NCI-H2107 (cell line): ENCODE results near the gene PTPRN2.

Experiments
- DNase-seq: peaks from one replicate; lab custom pipeline; 2025; lab: John Stamatoyannopoulos, UW

Gene PTPRN2

DNA sequence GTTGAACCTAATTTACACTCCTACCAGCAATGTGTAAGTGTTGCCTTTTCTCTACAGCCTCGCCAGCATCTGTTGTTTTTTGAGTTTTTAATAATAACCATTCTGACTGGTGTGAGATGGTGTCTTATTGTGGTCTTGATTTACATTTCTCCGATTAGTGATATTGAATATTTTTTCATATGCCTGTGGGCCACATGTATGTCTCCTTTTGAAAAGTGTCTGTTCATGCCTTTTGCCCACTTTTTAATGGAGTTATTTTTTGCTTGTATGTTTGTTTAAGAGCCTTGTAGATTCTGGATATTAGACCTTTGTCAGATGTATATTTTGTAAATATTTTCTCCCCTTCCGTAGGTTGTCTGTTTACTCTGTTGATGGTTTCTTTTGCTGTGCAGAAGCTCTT, 1055.6 kb downstream of the PTPRN2 start:
- DNase-seq, result no peak

DNA sequence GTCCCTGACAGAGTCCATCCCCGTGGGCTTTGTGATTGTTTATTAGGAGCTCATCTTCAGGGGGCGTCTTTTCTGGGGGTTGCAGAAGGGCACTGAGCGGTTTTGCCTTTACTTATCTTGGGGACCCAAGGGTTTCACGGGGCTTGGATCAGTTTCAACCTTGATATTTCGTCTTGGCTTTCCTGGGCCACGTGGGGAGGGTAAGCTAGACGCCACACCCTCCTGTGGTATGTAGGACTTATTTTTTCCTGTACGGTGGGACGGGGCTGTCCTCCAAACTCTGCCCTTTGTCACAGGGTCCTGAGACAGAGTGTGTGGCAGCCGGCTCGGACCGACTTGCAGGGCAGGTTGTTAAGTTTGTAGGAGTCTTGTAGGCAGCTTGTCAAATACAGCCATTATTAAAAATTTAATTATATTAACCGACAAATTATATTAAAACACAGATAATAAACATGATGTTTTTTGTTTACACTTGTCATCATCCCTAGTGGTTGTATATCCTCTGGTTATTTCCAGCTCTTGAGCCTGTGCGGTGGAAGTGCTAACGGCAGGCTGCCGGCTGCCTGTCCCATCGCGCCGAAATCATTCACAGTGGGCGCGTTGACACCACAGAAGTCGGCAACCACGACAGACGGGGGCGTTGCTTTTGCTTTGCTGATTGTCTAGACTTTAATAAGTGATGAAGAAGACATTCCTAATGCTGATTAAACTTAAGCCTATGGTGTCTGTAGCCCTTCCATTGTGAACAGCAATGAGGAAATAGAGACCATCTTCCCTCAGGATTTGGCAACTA, 1057.7 kb downstream of the PTPRN2 start:
- DNase-seq, result no peak

DNA sequence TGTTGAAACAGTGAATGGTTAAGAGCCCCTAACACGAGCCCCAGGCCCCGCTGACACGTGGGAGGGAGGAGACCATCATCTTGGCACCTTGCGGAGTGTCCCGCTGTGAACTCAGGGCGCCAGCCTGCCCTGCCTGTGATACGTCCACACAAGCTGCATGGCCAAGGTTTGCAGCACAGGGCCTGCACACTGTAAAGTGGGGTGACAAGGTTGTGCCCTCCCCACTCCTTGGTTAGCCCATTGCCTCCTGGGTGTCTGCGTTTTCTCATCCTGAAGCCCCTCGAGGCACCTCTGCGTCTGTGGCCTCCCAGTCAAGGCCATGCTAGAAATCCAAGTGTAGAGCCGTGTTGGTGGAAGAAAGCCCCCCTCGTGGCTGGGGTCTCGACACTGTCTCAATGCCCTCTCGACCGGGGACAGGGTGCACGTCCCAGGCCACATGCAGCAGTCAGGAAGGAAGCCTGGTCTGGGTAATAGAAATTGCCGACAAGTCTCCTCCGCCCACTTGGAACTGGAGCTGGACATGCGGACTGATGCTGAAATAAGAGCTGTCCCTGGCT, 1058.8 kb downstream of the PTPRN2 start:
- no peak for DNase-seq

DNA sequence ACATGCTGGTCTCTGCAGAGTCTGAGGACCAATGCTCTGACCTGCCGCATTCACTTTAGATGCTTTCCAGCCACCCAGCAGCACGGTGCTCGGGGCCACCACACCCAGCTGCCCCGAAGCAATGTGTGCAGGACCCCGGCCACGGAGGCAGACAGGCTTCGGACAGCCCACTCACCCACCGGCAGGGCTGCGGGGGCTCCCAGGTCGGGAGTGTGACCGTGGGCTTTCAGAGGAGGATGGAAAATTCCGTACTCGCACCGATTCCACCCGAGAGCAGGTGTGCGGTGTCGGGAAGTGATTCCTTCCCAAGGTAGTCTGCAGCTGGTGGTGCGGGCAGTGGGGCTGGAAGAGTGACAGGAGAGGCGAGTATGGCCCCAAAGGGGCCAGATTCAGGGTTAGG, 1059.9 kb downstream of the PTPRN2 start:
- no peak for DNase-seq

DNA sequence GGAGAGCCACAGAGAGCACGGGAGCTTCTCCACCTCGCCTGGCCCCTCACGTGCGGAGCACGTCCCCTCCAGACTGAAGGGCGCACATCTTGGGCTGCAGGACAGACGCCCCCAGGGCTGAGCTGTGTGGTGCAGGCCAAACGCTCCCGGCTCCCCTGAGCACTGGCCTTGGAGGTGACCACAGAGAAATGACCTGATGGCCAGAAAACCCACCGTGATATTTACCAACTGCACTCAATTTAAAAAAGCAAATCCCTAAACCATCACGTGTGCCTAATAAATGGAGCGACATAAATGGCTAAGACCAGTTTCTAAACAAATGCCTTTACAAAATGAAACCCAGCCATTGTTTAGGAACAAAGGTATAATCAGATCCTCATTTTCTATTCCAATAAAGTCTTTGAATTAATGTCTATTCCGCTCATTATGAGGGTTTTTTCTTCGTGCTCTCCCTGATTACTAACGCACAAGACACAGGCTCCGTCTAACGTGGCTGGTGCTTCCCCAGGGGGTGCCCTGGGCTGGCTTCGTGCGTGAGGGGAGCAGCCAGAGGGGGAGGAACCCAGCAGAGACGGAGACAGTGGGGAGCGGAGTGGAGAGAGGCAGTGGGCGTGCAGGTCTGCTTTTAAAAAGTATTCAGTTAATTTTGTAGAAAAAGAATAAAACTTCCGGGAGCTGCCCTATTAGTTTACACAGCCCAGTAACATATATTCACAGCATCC, 1060.5 kb downstream of the PTPRN2 start:
- DNase-seq, result no peak

DNA sequence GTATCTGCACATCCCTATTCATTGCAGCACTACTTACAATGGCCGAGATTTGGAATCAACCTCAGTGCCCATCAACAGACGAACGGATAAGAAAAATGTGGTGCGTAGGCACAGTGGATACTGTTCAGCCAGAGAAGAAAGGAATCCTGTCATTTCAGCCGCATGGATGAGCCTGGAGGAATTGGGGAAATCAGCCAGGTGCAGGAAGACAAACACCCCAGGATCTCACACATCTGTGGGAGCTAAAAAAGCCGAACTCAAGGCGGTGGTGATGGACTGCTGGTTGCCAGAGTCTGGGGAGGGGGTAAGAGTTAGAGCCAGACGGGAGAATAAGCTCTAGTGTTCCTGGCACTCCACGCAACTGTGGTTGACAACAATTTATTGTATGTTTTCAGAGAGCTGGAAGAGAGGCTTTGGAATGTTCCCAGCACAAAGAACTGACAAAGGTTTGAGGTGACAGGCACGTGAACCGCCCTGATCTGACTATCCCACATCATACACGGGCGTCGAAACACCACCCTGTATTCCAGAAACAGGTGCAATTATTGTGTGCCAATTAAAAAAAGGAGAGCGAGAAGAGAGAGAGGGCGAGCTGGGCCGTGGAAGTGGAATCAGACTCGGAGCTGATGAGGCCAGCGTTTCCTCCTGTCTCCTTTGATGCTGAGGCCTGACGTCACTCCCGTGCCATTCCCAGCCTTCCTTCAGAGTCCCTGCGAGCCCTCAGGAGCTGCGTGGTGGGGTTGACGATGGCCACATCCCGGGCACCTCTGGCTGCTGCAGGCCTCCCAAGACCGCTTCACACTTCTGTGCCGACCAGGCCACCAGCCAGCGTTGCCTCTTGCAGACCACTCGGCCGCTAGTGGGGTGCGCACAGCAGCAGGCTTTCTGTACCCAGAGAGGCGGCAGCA, 1061.4 kb downstream of the PTPRN2 start:
- no peak for DNase-seq

DNA sequence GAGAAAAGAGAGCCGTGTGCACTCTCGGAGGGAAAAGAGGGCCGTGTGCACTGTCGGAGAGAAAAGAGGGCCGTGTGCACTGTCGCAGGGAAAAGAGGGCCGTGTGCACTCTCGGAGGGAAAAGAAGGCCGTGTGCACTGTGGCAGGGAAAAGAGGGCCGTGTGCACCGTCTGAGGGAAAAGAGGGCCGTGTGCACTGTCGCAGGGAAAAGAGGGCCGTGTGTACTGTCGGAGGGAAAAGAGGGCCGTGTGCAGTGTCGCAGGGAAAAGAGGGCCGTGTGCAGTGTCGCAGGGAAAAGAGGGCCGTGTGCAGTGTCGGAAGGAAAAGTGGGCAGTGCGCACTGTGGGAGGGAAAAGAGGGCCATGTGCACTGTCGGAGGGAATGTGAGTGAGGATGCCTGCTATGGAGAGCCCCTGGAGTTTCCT, 1062.1 kb downstream of the PTPRN2 start:
- DNase-seq, result no peak

DNA sequence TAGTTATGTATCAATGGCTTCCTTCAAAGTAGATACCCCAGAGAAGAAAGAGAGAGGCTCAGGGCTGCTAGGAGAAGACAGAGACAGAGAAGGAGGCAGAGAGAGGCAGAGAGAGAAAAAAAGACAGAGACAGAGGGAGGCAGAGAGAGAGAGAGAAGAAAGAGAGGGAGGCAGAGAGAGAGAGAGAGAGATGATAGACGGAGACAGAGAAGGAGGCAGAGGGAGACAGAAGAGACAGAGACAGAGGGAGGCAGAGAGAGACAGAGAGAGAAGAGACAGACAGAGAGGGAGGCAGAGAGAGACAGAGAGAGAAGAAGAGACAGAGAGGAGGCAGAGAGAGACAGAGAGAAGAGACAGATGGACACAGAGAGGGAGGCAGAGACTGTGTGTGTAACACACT, 1062.9 kb downstream of the PTPRN2 start:
- no peak for DNase-seq

DNA sequence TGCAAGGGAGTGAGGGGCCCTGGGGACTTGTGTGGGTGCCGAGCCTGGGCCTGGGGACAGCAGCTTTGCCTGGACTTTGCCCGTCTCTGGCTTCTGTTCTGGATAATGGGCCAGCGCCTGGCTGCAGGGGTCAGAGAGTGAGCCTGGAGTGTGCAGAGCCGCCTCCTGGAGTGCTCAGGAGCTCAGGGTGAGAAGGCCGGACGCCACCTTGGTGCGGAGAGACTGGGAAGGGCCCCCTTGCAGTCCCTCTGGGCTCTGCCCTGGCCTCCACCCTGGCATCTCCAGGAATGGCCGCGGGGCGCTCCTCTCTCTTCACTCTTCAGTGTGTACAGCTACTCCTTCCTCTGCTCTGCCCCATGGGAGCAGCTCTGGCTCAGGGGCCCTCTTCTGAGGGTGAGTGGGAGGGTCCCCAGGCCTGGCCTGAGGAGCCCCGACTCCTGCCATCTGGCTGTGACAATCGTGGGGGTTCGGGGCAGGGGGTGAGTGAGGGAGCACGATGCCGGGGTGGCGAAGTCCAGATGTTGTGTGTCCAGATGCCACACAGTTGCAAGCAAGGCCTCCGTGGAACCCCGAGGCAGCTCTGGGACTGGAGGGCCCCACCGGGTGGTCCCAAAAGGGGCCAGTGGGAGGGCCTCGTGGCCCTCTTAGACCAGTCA, 1063.7 kb downstream of the PTPRN2 start:
- no peak for DNase-seq

DNA sequence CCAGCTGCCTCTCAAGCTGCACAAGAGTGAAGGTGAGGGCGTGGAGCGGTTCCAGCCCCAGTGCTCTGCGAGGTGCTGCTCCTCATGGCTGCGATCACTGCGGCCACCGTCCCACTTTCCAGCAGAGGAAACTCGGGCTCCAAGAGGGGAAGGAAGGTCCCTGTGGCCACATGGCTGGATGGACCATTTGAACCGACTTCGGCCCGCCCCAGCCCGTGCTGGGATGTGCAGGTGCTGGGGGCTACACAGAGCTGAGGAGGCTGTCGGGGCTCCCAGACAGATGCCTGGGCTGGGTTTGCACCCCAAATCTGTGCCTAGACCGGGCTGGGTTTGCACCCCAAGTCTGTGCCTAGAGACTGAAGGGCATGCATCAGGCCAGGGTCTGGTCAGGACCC, 1064.3 kb downstream of the PTPRN2 start:
- no peak for DNase-seq

DNA sequence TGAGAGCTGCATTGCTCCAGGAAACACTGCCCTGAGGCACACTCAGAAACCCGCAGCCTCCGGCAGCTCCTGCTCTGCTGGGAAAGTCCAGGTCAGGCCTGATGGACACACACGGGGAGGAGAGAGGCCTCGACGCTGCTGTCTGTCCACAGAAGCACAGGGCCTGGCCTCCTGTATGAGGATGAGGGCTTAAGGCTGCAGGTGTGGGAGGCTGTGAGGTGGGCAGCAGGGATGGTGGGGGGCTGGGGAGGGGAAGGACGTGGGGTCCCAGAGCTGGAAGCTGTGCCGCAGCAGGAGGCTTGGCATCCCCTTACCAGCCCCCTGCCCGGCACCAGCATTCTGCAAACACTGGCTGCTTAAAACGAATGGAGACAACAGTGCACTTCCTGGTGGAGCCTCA, 1064.7 kb downstream of the PTPRN2 start:
- DNase-seq, result no peak

DNA sequence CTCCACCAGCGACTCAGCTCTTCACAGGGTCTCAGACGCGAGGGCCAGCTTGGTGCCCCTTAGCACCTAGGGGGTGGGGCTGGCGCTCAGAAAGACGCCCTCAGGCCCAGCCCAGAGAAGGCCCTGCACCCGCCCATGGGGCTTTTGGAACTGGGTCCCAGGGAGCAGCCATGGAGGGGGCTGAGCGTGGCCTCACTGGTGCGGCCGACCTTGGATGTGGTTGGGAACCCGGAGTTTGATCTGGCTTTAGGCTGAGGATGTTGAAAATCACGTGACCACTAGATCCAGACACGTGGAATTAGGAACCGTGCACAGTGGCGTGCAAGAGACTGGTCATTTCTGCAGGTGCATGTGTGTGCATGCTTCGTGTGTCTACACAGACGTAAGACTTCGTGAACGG, 1065.4 kb downstream of the PTPRN2 start:
- no peak for DNase-seq

DNA sequence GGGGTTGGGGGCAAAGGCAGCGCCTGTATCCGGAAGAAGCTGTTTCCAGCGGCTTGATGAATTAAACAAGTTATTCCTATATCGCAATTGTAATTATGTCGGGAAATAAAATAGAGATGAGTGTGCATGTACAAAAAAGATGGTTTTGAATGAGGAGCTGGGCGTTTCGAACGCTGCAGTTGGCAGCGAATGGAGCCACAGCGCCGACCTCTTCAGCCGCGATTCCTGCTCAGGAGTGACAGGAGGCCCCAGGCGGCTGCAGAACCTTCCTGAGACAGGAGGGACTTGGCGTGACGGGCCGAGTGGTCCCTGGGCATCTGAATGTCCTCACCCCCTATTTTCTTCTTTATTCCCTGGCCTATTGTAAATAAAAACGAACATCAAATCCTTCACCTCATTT, 1065.9 kb downstream of the PTPRN2 start:
- no peak for DNase-seq

DNA sequence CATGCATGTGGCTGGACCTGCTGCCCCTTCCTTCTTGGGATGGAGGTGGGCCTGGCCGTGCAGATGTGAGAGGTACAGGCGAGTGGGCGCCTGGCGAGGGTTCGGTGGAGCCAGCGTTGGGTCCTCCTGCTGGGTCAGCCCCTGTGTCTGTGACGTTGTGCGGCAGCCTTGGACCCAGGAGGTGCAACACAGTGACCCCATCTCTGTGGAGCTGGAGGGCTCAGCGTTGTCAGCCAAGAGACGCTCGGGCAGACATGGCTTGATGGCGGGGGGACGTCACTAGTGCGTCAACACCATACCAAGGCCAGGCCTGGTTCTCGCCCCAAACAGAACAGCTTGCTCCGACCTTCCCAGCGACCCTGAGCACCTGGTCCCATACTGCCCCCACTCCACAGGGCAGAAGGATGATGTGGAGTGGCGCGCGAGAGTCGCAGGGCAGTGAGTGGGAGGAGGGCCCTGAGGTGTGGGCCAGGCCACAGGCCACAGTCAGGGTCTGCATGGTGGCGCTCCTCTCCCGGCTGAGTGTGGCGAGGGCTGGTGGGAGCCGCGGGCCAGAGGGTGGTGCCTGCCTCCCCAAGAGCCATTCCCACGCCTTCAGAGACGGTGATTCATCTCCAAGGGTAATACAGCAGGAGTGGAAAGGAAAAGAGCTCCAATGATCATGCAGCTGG, 1066.4 kb downstream of the PTPRN2 start:
- DNase-seq, result no peak

DNA sequence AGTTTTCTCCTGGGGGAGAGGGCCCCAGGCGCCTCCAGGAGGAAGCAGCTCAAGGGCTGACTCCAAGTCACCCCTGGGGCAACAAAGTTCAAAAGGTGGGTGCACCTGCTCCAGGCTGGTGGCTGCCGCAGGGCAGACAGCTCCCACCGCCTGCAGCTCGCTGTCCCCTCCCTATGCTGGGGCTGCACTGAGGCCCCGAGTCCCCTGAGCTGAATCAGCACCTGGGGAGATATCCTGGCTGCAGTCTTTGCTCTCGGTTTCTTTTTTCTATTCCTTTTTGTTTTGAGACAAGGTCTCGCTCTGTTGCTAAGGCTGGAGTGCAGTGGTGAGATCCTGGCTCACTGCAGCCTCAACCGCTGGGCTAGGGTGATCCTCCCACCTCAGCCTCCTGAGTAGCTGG, 1067.4 kb downstream of the PTPRN2 start:
- no peak for DNase-seq

DNA sequence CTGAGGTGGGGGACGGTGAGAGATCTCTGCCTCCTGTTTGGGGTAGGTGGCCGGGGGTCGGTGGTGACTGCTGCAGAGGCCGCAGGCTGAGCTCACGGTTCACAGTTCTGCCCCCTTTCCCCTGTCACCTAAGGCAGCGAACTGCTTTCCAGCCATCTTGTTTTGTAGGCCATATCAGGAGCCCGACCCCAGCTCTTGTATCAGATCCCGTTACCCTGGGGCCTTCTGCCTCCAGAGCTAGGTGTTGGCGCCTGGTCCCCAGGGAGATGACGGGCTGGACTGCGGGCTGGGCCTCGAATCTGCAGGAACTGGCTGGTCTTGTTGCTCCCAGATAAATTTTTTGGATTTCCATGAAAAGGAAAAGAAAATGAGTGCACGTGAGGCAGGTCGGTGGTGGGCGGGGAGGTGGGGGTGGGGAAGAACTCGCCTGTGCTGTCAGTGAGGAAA, 1067.8 kb downstream of the PTPRN2 start:
- DNase-seq, result no peak

DNA sequence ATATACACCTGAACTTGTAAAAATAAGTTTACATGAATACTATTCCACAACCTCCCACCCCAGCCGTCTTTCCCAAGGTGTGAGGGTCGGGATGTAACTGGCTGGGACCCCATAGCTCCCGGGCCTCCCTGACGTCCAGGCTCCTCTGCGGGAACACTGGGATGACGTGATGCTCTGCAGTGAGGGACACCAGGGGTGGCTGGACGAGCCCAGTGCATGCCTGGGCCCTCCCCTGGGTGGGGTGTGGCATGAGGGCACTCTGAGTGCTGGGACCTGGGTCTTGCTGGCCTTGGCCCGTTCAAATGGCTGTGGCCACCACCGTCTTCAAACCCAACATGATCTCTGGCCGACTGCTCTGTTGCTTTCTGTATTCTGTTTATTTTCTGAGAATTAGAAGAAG, 1068.4 kb downstream of the PTPRN2 start:
- no peak for DNase-seq

DNA sequence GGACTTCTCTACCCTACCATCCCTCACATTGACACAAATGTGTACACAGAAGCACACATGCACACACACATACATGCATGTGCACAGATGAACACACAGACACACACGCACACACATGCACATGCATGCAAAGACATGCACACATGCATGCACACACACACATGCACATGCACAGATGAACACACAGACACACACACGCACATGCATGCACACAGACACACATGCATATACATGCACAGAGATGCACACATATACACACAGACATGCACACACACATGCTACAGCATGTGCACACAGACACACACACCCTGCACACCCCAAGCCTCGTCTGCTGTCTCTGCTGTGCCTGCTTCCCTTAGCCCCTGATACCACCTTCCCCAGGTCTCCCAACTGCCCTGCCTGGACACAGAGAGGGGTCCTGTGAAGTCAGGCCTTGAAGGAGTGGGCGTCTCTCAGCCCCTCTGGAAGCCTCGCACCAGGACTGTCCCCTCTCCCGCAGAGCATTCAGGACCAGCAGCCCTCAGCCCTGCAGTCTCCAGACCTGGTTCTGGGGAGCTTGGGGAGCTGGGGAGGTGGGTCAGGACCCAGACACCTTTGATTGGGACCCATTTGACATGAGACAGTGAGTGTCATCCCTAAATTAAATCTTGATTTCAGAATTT, 1069.0 kb downstream of the PTPRN2 start:
- DNase-seq, result no peak

DNA sequence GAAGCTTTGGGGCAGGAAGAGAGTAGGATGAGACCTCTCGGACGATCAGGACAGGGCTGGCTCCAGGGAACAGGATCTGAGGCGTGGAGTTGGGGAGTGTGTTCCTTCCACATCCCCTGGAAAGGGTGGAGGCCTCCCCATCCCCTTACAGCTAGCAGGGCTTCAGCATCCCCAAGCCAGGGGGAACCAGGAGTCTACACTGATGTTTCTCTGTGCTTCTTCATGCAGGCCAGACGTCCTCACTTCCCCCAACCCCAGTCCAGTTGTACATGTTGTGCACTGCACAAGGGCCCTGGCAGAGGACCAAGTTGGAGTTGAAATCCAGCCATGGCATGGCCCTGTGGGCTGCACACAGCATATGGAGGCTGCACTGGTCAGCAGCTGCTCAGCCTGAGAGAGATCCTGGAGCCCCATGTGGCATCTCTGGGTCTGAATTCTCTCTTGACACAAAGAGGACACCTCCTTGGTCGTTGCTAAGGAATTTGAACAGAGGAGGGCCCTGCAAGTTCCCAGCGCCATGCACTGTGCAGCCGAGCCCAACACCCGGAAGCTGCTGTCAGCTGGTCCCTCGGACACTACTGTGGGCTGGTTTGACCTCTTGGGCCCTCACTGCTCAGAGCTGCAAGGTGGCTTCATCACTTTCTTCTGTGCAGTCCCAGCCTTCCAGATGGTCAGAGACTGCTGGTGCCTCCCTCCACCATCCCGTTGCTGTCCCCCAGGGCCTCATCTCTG, 1069.7 kb downstream of the PTPRN2 start:
- DNase-seq, result no peak
